K562 (cell line): ENCODE data around the gene AMIGO3. TPM values are rescaled to one million over a fixed set of nuclear protein-coding genes. Genes with fewer than 3 reads are reported as not detected.

Experiments
- ATAC-seq: fragments of 200-7000 bp; cut with Tn5 transposase; 3 replicates; pipeline ENCODE4 v1.9.1; 2020; ENCODE audit warnings: moderate library complexity
- BruUV-seq: library from RNA; stranded (reverse); fragments of 400-500 nt; replicated peaks from 2 replicates; lab custom pipeline; 2021; lab: Mats Ljungman, UMichigan
- CTCF ChIA-PET: fragments of 300-600 bp; formaldehyde crosslinking; extraction: SDS; loops from one replicate; lab custom pipeline; 2021; ENCODE audit warnings: low intra/inter-chr PET ratio; lab: Yijun Ruan, JAX
- POLR2A ChIA-PET: fragments of 300-600, 350-650 bp; sonication (Branson Sonifier 250); formaldehyde crosslinking; extraction: SDS; loops from one replicate; lab custom pipeline; 2021; ENCODE audit warnings: antibody characterized with exemption, inconsistent platforms; lab: Yijun Ruan, JAX
- DNase-seq, 4 experiments: peaks; one replicate each; pipeline versions ENCODE4 v3.0.0 to v3.0.0-alpha.2; 2011 to 2018; ENCODE audit warnings: low spot score in 3 of 4, mixed read lengths in 3 of 4; ENCODE audit errors: extremely low read depth in 1 of 4
- FAIRE-seq: peaks from 2 replicates; lab custom pipeline; 2011; peaks lifted over from hg19 to GRCh38; lab: Jason Lieb, UNC
- H2AFZ ChIP-seq: 2 replicates; pipeline ENCODE4 v1.6.0; 2011; ENCODE audit warnings: low read depth, low read length, control low read depth, inconsistent platforms
- H3K27ac ChIP-seq: fragments of 200-600 bp; 3 replicates; pipeline ENCODE4 v1.8.0; 2011; ENCODE audit warnings: low read depth, mild to moderate bottlenecking, control low read depth, inconsistent platforms, low read length, moderate library complexity, mixed read lengths; ENCODE audit errors: extremely low read depth
- H3K27me3 ChIP-seq, 2 experiments: fragments of 300-600 bp in 1 of 2; 2 replicates in 1 of 2; 3 replicates in 1 of 2; pipeline versions ENCODE4 v1.6.0 to v1.8.0; 2011; ENCODE audit warnings: inconsistent platforms in 2 of 2, low read length in 2 of 2, mild to moderate bottlenecking in 1 of 2, mixed read lengths in 1 of 2, moderate library complexity in 1 of 2; ENCODE audit not compliant: control insufficient read depth in 2 of 2, insufficient read depth in 2 of 2
- H3K36me3 ChIP-seq: fragments of 300-600 bp; 3 replicates; pipeline ENCODE4 v1.8.0; 2011; ENCODE audit warnings: mild to moderate bottlenecking, low read length, inconsistent platforms; ENCODE audit not compliant: control insufficient read depth, insufficient read depth
- H3K4me1 ChIP-seq, 2 experiments: fragments of 200-600 bp in 1 of 2; replicated peaks in 1 of 2; 2 replicates in 1 of 2; 3 replicates in 1 of 2; pipeline versions ENCODE4 v1.5.1 to v1.8.0; 2011; ENCODE audit warnings: inconsistent platforms in 2 of 2, low read length in 2 of 2, mild to moderate bottlenecking in 1 of 2, mixed read lengths in 1 of 2, moderate library complexity in 1 of 2; ENCODE audit not compliant: control insufficient read depth in 2 of 2, insufficient read depth in 2 of 2
- H3K4me2 ChIP-seq: 2 replicates; pipeline ENCODE4 v1.6.1; 2011; ENCODE audit warnings: low read length, control low read depth, inconsistent platforms, mixed read lengths; ENCODE audit not compliant: insufficient read depth
- H3K4me3 ChIP-seq: fragments of 200-600 bp; sonication (generic), shearing (Covaris generic); 2 replicates; pipeline ENCODE4 v1.5.1; 2016; ENCODE audit warnings: control low read depth, inconsistent platforms
- H3K79me2 ChIP-seq: fragments of 200-600 bp; 3 replicates; pipeline ENCODE4 v1.8.0; 2011; ENCODE audit warnings: low read length, inconsistent platforms; ENCODE audit not compliant: control insufficient read depth, insufficient read depth
- H3K9ac ChIP-seq, 2 experiments: 2 replicates each; pipeline versions ENCODE4 v1.6.0 to v1.6.1; 2011; ENCODE audit warnings: low read depth in 2 of 2, low read length in 2 of 2, control low read depth in 1 of 2, inconsistent platforms in 1 of 2, mild to moderate bottlenecking in 1 of 2, mixed read lengths in 1 of 2; ENCODE audit not compliant: insufficient read depth in 1 of 2
- H3K9me1 ChIP-seq: one replicate; pipeline ENCODE4 v1.6.0; 2011; ENCODE audit warnings: inconsistent platforms, mild to moderate bottlenecking, low read length, moderate library complexity; ENCODE audit not compliant: control insufficient read depth, insufficient read depth
- H3K9me3 ChIP-seq: replicated peaks from 2 replicates; pipeline ENCODE4 v1.5.1; 2011; ENCODE audit warnings: low read depth, low read length, inconsistent platforms; ENCODE audit not compliant: control insufficient read depth, insufficient read depth
- H4K20me1 ChIP-seq: replicated peaks from 2 replicates; pipeline ENCODE4 v1.6.1; 2011; ENCODE audit warnings: low read length, inconsistent platforms, mixed read lengths; ENCODE audit not compliant: control insufficient read depth, insufficient read depth
- ADNP ChIP-seq: fragments of 200-800 bp; sonication (Bioruptor generic); IDR thresholded peaks from 2 replicates; pipeline ENCODE4 v1.6.1; 2016; ENCODE audit warnings: missing genetic modification characterization, missing compliant biosample characterization
- ATF1 ChIP-seq, 2 experiments: fragments of 450-650 bp in 1 of 2; IDR thresholded peaks; 2 replicates each; pipeline ENCODE4 v1.6.1; 2016; ENCODE audit warnings: missing compliant biosample characterization in 1 of 2, missing genetic modification characterization in 1 of 2
- KLF16 ChIP-seq: IDR thresholded peaks from 2 replicates; pipeline ENCODE4 v1.6.1; 2016; ENCODE audit warnings: antibody characterized with exemption
- PHF20 ChIP-seq: fragments of 450-650 bp; IDR thresholded peaks from 2 replicates; pipeline ENCODE4 v1.6.1; 2018; ENCODE audit not compliant: partially characterized antibody
- SRSF9 ChIP-seq: fragments of 200-400 bp; formaldehyde crosslinking; IDR thresholded peaks from 2 replicates; pipeline ENCODE4 v1.6.1; 2017; ENCODE audit warnings: low read depth, low read length, borderline replicate concordance
- TARDBP ChIP-seq: fragments of 450-650 bp; IDR thresholded peaks from 2 replicates; pipeline ENCODE4 v1.6.1; 2016
- ZBED1 ChIP-seq: IDR thresholded peaks from 2 replicates; pipeline ENCODE4 v1.6.1; 2014
- ZNF133 ChIP-seq: fragments of 250-450 bp; sonication (Bioruptor Pico); IDR thresholded peaks from 2 replicates; pipeline ENCODE4 v1.4.0; 2020; ENCODE audit warnings: mild to moderate bottlenecking
- ZNF175 ChIP-seq: fragments of 200-800 bp; sonication (Bioruptor generic); IDR thresholded peaks from 2 replicates; pipeline ENCODE4 v1.6.1; 2016; ENCODE audit warnings: low read depth, mild to moderate bottlenecking, missing genetic modification characterization, missing compliant biosample characterization
- WGBS: fragments of 100-300 bp; shearing (Covaris generic); methylation state at CpG from one replicate; pipeline ENCODE4 v1.1.6; 2016; ENCODE audit warnings: low coverage, mixed read lengths; ENCODE audit not compliant: insufficient coverage; ENCODE audit errors: missing lambda C conversion rate; 5-methylcytosine and 5-hydroxymethylcytosine counted together
- in situ Hi-C: fragments of 300-500 bp; cut with MboI; formaldehyde crosslinking; loops from 4 replicates; pipeline ENCODE4 v1.15.0; 2018; ENCODE audit warnings: inconsistent platforms, mixed read lengths
- intact Hi-C: fragments of 100-400 bp; cut with micrococcal nuclease; formaldehyde crosslinking; loops from 2 replicates; pipeline ENCODE4 v1.14.2; 2022
- polyA plus RNA-seq, 8 experiments: library from polyadenylated mRNA; depleted of rRNA in 4 of 8; stranded (reverse) in 5 of 8; unstranded in 3 of 8; fragments of >200 nt; fragmentation: Nextera tagmentation in 2 of 8; fragmentation: Illumina TruSeq in 1 of 8; extraction: Ambion mirVana in 2 of 8; extraction: Trizol in 1 of 8; gene quantifications; 2 replicates each; pipeline versions ENCODE4 v1.2.1 to v1.2.3, GENCODE V29; 2011 to 2014; ENCODE audit warnings: inconsistent platforms in 1 of 8, missing spikeins in 1 of 8
- total RNA-seq, 7 experiments: library from RNA; depleted of rRNA in 6 of 7; stranded (reverse); fragments of >200 nt in 6 of 7; fragmentation: Illumina TruSeq in 2 of 7; extraction: Trizol in 2 of 7; gene quantifications; 2 replicates each; pipeline versions ENCODE4 v1.2.1 to v1.2.3, GENCODE V29; 2011 to 2021; ENCODE audit warnings: low replicate concordance in 1 of 7
- TF ChIP-seq, protein P1 (sequence below): fragments of 250-450 bp; sonication (Bioruptor Pico); IDR thresholded peaks from 2 replicates; pipeline ENCODE4 v1.8.0; 2022; ENCODE audit warnings: inconsistent platforms, mild to moderate bottlenecking, moderate library complexity, borderline replicate concordance
- TF ChIP-seq, protein P2 (sequence below): fragments of 450-650 bp; IDR thresholded peaks from 2 replicates; pipeline ENCODE4 v1.6.1; 2016; ENCODE audit warnings: mild to moderate bottlenecking
- TF ChIP-seq, protein P3 (sequence below): sonication (generic); formaldehyde crosslinking; IDR thresholded peaks from 2 replicates; pipeline ENCODE4 v1.8.0; 2023; ENCODE audit warnings: mild to moderate bottlenecking, missing genetic modification reagents
- TF ChIP-seq, protein P4 (sequence below): sonication (generic); formaldehyde crosslinking; IDR thresholded peaks from 2 replicates; pipeline ENCODE4 v1.8.0; 2022; ENCODE audit warnings: mild to moderate bottlenecking, low read depth, missing genetic modification reagents

The AMIGO3 gene
- total and polyA plus RNA-seq, 9 of the 15 experiments (the other 6 are each of a cell fraction or from before 2014, with no cell fraction given): 0.13 to 2.8 (median 0.44) TPM; not detected in 4

DNA sequence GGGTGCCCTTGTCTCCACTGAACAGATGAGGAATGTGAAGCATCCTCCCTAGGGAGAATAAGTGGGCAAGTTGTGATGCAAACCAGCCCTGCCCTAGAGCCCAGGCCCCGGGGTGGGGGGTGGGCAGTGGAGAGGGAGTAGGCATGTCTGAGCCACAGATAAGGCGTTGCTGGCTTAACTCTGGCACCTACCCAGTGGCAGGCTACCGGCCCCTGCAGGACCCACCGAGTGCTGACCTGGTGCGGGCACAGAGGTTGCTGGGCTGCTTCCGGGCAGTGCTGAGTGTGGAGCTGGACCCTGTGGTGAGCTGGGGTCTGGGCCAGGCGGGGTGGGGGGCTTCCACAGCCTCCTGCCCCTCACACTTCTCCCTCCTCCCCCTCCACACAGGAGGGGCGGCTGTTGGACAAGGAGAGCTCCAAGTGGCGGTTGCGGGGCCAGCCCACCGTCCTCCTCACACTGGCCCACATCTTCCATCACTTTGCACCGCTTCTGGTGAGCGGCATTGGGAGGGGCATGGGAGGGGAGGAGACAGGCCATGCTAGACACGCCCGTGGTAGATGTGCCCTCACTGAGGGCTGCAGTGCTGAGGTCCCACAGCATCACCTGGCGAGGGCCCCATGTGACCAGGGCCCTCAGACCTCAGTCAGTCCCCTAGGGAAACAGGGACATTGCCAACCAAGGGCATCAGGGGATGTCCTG lies 20.1 kb downstream of the AMIGO3 start:
- no peak for FAIRE-seq
- H3K36me3 ChIP-seq: peaks cover 64% of the 10 kb centered on the region; the same call in 2 of the 3 replicates
- ATAC-seq: no peak
- TF ChIP-seq ZBED1 (no peak), KLF16 (no peak), TARDBP (no peak), ZNF175 (no peak), SRSF9 (no peak), ADNP (tag) (no peak), ZNF133 (CRISPR knock-in tag) (no peak), PHF20 (no peak), ATF1 (CRISPR knock-in tag; IDR thresholded peaks at IDR 0.05) (no peak), ATF1 (tag; IDR thresholded peaks at IDR 0.05) (no peak)
- TF ChIP-seq, protein P1, sequence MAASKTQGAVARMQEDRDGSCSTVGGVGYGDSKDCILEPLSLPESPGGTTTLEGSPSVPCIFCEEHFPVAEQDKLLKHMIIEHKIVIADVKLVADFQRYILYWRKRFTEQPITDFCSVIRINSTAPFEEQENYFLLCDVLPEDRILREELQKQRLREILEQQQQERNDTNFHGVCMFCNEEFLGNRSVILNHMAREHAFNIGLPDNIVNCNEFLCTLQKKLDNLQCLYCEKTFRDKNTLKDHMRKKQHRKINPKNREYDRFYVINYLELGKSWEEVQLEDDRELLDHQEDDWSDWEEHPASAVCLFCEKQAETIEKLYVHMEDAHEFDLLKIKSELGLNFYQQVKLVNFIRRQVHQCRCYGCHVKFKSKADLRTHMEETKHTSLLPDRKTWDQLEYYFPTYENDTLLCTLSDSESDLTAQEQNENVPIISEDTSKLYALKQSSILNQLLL: no peak
- TF ChIP-seq, protein P2, sequence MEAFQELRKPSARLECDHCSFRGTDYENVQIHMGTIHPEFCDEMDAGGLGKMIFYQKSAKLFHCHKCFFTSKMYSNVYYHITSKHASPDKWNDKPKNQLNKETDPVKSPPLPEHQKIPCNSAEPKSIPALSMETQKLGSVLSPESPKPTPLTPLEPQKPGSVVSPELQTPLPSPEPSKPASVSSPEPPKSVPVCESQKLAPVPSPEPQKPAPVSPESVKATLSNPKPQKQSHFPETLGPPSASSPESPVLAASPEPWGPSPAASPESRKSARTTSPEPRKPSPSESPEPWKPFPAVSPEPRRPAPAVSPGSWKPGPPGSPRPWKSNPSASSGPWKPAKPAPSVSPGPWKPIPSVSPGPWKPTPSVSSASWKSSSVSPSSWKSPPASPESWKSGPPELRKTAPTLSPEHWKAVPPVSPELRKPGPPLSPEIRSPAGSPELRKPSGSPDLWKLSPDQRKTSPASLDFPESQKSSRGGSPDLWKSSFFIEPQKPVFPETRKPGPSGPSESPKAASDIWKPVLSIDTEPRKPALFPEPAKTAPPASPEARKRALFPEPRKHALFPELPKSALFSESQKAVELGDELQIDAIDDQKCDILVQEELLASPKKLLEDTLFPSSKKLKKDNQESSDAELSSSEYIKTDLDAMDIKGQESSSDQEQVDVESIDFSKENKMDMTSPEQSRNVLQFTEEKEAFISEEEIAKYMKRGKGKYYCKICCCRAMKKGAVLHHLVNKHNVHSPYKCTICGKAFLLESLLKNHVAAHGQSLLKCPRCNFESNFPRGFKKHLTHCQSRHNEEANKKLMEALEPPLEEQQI: no peak
- TF ChIP-seq, protein P3, sequence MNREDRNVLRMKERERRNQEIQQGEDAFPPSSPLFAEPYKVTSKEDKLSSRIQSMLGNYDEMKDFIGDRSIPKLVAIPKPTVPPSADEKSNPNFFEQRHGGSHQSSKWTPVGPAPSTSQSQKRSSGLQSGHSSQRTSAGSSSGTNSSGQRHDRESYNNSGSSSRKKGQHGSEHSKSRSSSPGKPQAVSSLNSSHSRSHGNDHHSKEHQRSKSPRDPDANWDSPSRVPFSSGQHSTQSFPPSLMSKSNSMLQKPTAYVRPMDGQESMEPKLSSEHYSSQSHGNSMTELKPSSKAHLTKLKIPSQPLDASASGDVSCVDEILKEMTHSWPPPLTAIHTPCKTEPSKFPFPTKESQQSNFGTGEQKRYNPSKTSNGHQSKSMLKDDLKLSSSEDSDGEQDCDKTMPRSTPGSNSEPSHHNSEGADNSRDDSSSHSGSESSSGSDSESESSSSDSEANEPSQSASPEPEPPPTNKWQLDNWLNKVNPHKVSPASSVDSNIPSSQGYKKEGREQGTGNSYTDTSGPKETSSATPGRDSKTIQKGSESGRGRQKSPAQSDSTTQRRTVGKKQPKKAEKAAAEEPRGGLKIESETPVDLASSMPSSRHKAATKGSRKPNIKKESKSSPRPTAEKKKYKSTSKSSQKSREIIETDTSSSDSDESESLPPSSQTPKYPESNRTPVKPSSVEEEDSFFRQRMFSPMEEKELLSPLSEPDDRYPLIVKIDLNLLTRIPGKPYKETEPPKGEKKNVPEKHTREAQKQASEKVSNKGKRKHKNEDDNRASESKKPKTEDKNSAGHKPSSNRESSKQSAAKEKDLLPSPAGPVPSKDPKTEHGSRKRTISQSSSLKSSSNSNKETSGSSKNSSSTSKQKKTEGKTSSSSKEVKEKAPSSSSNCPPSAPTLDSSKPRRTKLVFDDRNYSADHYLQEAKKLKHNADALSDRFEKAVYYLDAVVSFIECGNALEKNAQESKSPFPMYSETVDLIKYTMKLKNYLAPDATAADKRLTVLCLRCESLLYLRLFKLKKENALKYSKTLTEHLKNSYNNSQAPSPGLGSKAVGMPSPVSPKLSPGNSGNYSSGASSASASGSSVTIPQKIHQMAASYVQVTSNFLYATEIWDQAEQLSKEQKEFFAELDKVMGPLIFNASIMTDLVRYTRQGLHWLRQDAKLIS: no peak
- TF ChIP-seq, protein P4, sequence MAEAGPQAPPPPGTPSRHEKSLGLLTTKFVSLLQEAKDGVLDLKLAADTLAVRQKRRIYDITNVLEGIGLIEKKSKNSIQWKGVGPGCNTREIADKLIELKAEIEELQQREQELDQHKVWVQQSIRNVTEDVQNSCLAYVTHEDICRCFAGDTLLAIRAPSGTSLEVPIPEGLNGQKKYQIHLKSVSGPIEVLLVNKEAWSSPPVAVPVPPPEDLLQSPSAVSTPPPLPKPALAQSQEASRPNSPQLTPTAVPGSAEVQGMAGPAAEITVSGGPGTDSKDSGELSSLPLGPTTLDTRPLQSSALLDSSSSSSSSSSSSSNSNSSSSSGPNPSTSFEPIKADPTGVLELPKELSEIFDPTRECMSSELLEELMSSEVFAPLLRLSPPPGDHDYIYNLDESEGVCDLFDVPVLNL (CRISPR knock-in tag): no peak

More for the DNA sequence above, 20.1 kb downstream of the AMIGO3 start:
- H3K27ac ChIP-seq: no peak overlapping the region
- ChIA-PET POLR2A (interaction anchor here (0.6 kb wide), 1 partner anchor 45 kb away, joined by 3 read pairs; no protein-coding TSS in a partner anchor), CTCF (no interaction called here)
- no TSS peak for BruUV-seq
- H3K4me2 ChIP-seq: no peak overlapping the region
- H4K20me1 ChIP-seq: no peaks in the 10 kb centered on the region
- no peaks in the 10 kb centered on the region for H3K27me3 ChIP-seq
- peaks cover under 1% of the 10 kb centered on the region; the same call in 1 of the 3 replicates for H3K79me2 ChIP-seq
- H3K4me1 ChIP-seq: peaks cover 0 to 10% of the 10 kb centered on the region in 2 experiments; a peak in 3 of 5 replicates
- no peak overlapping the region for H3K4me3 ChIP-seq
- H3K9me1 ChIP-seq: peaks cover 3% of the 10 kb centered on the region
- intact Hi-C loops: no loop called here
- 80% methylated on average over 1 of the region's 16 CpGs for WGBS
- in situ Hi-C loops: no loop called here
- DNase-seq: no peak
- no peak overlapping the region for H2AFZ ChIP-seq
- H3K9ac ChIP-seq: no peak overlapping the region
- H3K9me3 ChIP-seq: no peaks in the 10 kb centered on the region
